OCI-LY3 (cell line): ENCODE measurements around the gene ERGIC2.

ENCODE experiments used
- EZH2phosphoT487 ChIP-seq: fragments of 200-600 bp; shearing (Covaris generic); IDR thresholded peaks from 2 replicates; pipeline ENCODE4 v1.6.1; 2018; ENCODE audit warnings: antibody characterized with exemption, mixed run types, low read depth
- TF ChIP-seq, protein P1 (sequence below): fragments of 200-600, 300-600 bp; sonication (generic); IDR thresholded peaks from 2 replicates; pipeline ENCODE4 v1.5.1; 2014; ENCODE audit warnings: antibody characterized with exemption, low read length, low read depth

- TF ChIP-seq, protein P1, sequence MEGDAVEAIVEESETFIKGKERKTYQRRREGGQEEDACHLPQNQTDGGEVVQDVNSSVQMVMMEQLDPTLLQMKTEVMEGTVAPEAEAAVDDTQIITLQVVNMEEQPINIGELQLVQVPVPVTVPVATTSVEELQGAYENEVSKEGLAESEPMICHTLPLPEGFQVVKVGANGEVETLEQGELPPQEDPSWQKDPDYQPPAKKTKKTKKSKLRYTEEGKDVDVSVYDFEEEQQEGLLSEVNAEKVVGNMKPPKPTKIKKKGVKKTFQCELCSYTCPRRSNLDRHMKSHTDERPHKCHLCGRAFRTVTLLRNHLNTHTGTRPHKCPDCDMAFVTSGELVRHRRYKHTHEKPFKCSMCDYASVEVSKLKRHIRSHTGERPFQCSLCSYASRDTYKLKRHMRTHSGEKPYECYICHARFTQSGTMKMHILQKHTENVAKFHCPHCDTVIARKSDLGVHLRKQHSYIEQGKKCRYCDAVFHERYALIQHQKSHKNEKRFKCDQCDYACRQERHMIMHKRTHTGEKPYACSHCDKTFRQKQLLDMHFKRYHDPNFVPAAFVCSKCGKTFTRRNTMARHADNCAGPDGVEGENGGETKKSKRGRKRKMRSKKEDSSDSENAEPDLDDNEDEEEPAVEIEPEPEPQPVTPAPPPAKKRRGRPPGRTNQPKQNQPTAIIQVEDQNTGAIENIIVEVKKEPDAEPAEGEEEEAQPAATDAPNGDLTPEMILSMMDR: no peak
- no peak for TF ChIP-seq EZH2phosphoT487
Observed at GRCh38 chr12:29287622-29288021, 93.3 kb downstream of the ERGIC2 start.
